NCI-H146 treated with DMSO at 0.1 percent for 48 hours (cell line): ENCODE data around the gene LARP4B.

Experiments used
- DNase-seq: peaks from one replicate; lab custom pipeline; 2025; ENCODE audit not compliant: unreplicated experiment; lab: John Stamatoyannopoulos, UW

The LARP4B gene

GRCh38 chr10:836782-837181 lies 94.7 kb downstream of the LARP4B start:
- no peak for DNase-seq

- DNase-seq: no peak
Observed at GRCh38 chr10:834493-834892, 97.0 kb downstream of the LARP4B start.

- DNase-seq: no peak
Observed at GRCh38 chr10:829241-829640, 102.3 kb downstream of the LARP4B start.

GRCh38 chr10:828191-828590 lies 103.3 kb downstream of the LARP4B start:
- no peak for DNase-seq

- no peak for DNase-seq
Observed at GRCh38 chr10:824946-825345, 106.6 kb downstream of the LARP4B start.

GRCh38 chr10:824497-824896 lies 107.0 kb downstream of the LARP4B start:
- DNase-seq: no peak

- DNase-seq: no peak
Observed at GRCh38 chr10:822661-823367, 108.7 kb downstream of the LARP4B start.

GRCh38 chr10:822197-822596 lies 109.3 kb downstream of the LARP4B start:
- no peak for DNase-seq

- no peak for DNase-seq
Observed at GRCh38 chr10:821322-821721, 110.2 kb downstream of the LARP4B start.

GRCh38 chr10:819816-820215 lies 111.7 kb downstream of the LARP4B start:
- no peak for DNase-seq

GRCh38 chr10:819326-819725 lies 112.2 kb downstream of the LARP4B start:
- DNase-seq: no peak

GRCh38 chr10:818526-819220 lies 112.8 kb downstream of the LARP4B start:
- no peak for DNase-seq

- DNase-seq: no peak
Observed at GRCh38 chr10:818010-818409, 113.5 kb downstream of the LARP4B start.

GRCh38 chr10:817371-817770 lies 114.1 kb downstream of the LARP4B start:
- no peak for DNase-seq

GRCh38 chr10:816958-817357 lies 114.5 kb downstream of the LARP4B start:
- no peak for DNase-seq

GRCh38 chr10:816091-816477 lies 115.4 kb downstream of the LARP4B start:
- no peak for DNase-seq

- no peak for DNase-seq
Observed at GRCh38 chr10:815338-816090, 116.0 kb downstream of the LARP4B start.

GRCh38 chr10:814536-815302 lies 116.8 kb downstream of the LARP4B start:
- DNase-seq: no peak

GRCh38 chr10:813286-813685 lies 118.2 kb downstream of the LARP4B start:
- DNase-seq: no peak

- DNase-seq: no peak
Observed at GRCh38 chr10:812787-813186, 118.7 kb downstream of the LARP4B start.
